Liver (tissue), 9 donors: ENCODE measurements around the gene EPB42. TPM values are rescaled to one million over a fixed set of nuclear protein-coding genes. Genes with fewer than 3 reads are reported as not detected.

ENCODE experiments used
- DNase-seq: peaks from one replicate; pipeline ENCODE4 v3.0.0-alpha.2; 2017; ENCODE audit warnings: low spot score
- H3K27ac ChIP-seq, 2 donors: one replicate each; pipeline ENCODE4 v1.7.0; 2013; ENCODE audit warnings: inconsistent platforms in 2 of 2, low read length in 2 of 2, control low read depth in 1 of 2, low read depth in 1 of 2, mild to moderate bottlenecking in 1 of 2
- H3K27me3 ChIP-seq, 4 donors: one replicate each; pipeline versions ENCODE4 v1.6.1 to v1.7.0; 2013; ENCODE audit warnings: low read length in 3 of 4, inconsistent platforms in 1 of 4, mild to moderate bottlenecking in 1 of 4, moderate library complexity in 1 of 4; ENCODE audit not compliant: control insufficient read depth in 4 of 4, insufficient read depth in 4 of 4
- H3K36me3 ChIP-seq, 4 donors: one replicate each; pipeline versions ENCODE4 v1.6.1 to v1.7.0; 2013; ENCODE audit warnings: low read length in 3 of 4, mild to moderate bottlenecking in 3 of 4, low read depth in 1 of 4, moderate library complexity in 1 of 4; ENCODE audit not compliant: control insufficient read depth in 4 of 4, insufficient read depth in 3 of 4
- H3K4me1 ChIP-seq, 4 donors: one replicate each; pipeline versions ENCODE4 v1.6.1 to v1.7.0; 2013; ENCODE audit warnings: low read length in 3 of 4, mild to moderate bottlenecking in 3 of 4, moderate library complexity in 1 of 4; ENCODE audit not compliant: control insufficient read depth in 4 of 4, insufficient read depth in 4 of 4
- H3K4me3 ChIP-seq, 3 donors: one replicate each; pipeline versions ENCODE4 v1.6.1 to v1.7.0; 2013; ENCODE audit warnings: low read length in 3 of 3, control low read depth in 1 of 3, low read depth in 1 of 3, mild to moderate bottlenecking in 1 of 3
- H3K9ac ChIP-seq, 2 donors: one replicate each; pipeline ENCODE4 v1.7.0; 2013; ENCODE audit warnings: low read length in 2 of 2, mild to moderate bottlenecking in 2 of 2, moderate library complexity in 2 of 2, control low read depth in 1 of 2, low read depth in 1 of 2
- H3K9me3 ChIP-seq, 4 donors: one replicate each; pipeline versions ENCODE4 v1.6.1 to v1.7.0; 2013; ENCODE audit warnings: low read length in 3 of 4; ENCODE audit not compliant: control insufficient read depth in 4 of 4
- ATF3 ChIP-seq: IDR thresholded peaks from 2 replicates; pipeline ENCODE4 v1.6.1; 2016; ENCODE audit warnings: antibody characterized with exemption
- CTCF ChIP-seq: fragments of 150-350 bp; IDR thresholded peaks from 2 replicates; pipeline ENCODE4 v1.5.1; 2017; ENCODE audit warnings: improper control_type of control experiment, low read depth, low read length; ENCODE audit not compliant: missing input control
- EGR1 ChIP-seq, 2 donors: IDR thresholded peaks; 2 replicates each; pipeline ENCODE4 v1.6.1; 2016 to 2018; ENCODE audit warnings: antibody characterized with exemption in 2 of 2, low read depth in 2 of 2
- FOXA2 ChIP-seq: IDR thresholded peaks from 2 replicates; pipeline ENCODE4 v1.6.1; 2016; ENCODE audit warnings: antibody characterized with exemption
- GABPA ChIP-seq, 2 donors: IDR thresholded peaks in 1 of 2; conservative IDR thresholded peaks in 1 of 2; 2 replicates each; pipeline ENCODE4 v1.6.1; 2016; ENCODE audit warnings: antibody characterized with exemption in 2 of 2, mild to moderate bottlenecking in 1 of 2, moderate library complexity in 1 of 2
- HNF4A ChIP-seq, 2 donors: conservative IDR thresholded peaks; 2 replicates each; pipeline ENCODE4 v1.6.1; 2016; ENCODE audit warnings: antibody characterized with exemption in 2 of 2, mild to moderate bottlenecking in 2 of 2
- MAX ChIP-seq: IDR thresholded peaks from 2 replicates; pipeline ENCODE4 v1.6.1; 2016; ENCODE audit warnings: antibody characterized with exemption
- RXRA ChIP-seq, 2 donors: IDR thresholded peaks; 2 replicates each; pipeline ENCODE4 v1.6.1; 2017 to 2018; ENCODE audit warnings: antibody characterized with exemption in 2 of 2, mild to moderate bottlenecking in 1 of 2
- SP1 ChIP-seq: IDR thresholded peaks from 2 replicates; pipeline ENCODE4 v1.6.1; 2018; ENCODE audit warnings: antibody characterized with exemption, mild to moderate bottlenecking
- TAF1 ChIP-seq: conservative IDR thresholded peaks from 2 replicates; pipeline ENCODE4 v1.6.1; 2016; ENCODE audit warnings: antibody characterized with exemption, mild to moderate bottlenecking
- YY1 ChIP-seq: IDR thresholded peaks from 2 replicates; pipeline ENCODE4 v1.6.1; 2016; ENCODE audit warnings: antibody characterized with exemption, mild to moderate bottlenecking
- ZBTB33 ChIP-seq: IDR thresholded peaks from 2 replicates; pipeline ENCODE4 v1.6.1; 2016; ENCODE audit warnings: antibody characterized with exemption
- WGBS: extraction: QIAGEN DNeasy Blood & Tissue Kit; methylation state at CpG from one replicate; pipeline ENCODE4 v1.1.7; 2013; 5-methylcytosine and 5-hydroxymethylcytosine counted together
- polyA plus RNA-seq, 2 donors: library from polyadenylated mRNA; stranded (reverse) in 1 of 2; unstranded in 1 of 2; fragments of 200-250 nt in 1 of 2; fragments of >200 nt in 1 of 2; fragmentation: Nextera tagmentation in 1 of 2; extraction: Ambion mirVana in 1 of 2; gene quantifications; one replicate each; pipeline versions ENCODE4 v1.2.1 to v1.2.3, GENCODE V29; 2013 to 2015
- total RNA-seq, 2 donors: library from RNA; depleted of rRNA; stranded (reverse); fragments of >200 nt; gene quantifications; one replicate each; pipeline ENCODE4 v1.2.3, GENCODE V29; 2014
- donor health status: healthy.
- donor health status: healthy.
- donor health status: healthy.
- donor health status: healthy.
- donor health status: healthy.

Gene EPB42
- total and polyA plus RNA-seq, 4 donors, result 0.02 to 247 TPM; not detected in 2

- TF ChIP-seq ZBTB33 (no peak), HNF4A (conservative IDR thresholded peaks at IDR 0.05) (no peak), RXRA (IDR thresholded peaks at IDR 0.05) (no peak), GABPA (IDR thresholded peaks at IDR 0.05 in 1 of 2, conservative IDR thresholded peaks at IDR 0.05 in 1 of 2) (no peak), EGR1 (IDR thresholded peaks at IDR 0.05; ENCODE audit: low read depth in 2 of 2) (no peak), TAF1 (no peak)
Measured at GRCh38 chr15:43270113-43270665, 49.4 kb upstream of the EPB42 start (continued).

- no peaks in the 10 kb centered on the region for H3K4me1 ChIP-seq
- H3K27me3 ChIP-seq, result no peaks in the 10 kb centered on the region
- H3K4me3 ChIP-seq, result no peak overlapping the region
- TF ChIP-seq ATF3, result no peak
- WGBS, result 53% methylated on average over 11 of the region's 11 CpGs
- no peaks in the 10 kb centered on the region for H3K36me3 ChIP-seq
- no peaks in the 10 kb centered on the region for H3K9me3 ChIP-seq
- H3K9ac ChIP-seq, result no peak overlapping the region
- DNase-seq, result peak; percentile 61
- H3K27ac ChIP-seq, result no peak overlapping the region
Measured at GRCh38 chr15:43268111-43269105, 47.6 kb upstream of the EPB42 start.

- no peak for TF ChIP-seq SP1
- no peak overlapping the region for H3K4me3 ChIP-seq
- H3K27me3 ChIP-seq, result no peaks in the 10 kb centered on the region
- no peak overlapping the region for H3K27ac ChIP-seq
- H3K36me3 ChIP-seq, result no peaks in the 10 kb centered on the region
- DNase-seq, result no peak
- WGBS, result 89% methylated on average over 2 of the region's 2 CpGs
- no peaks in the 10 kb centered on the region for H3K4me1 ChIP-seq
- H3K9me3 ChIP-seq, result no peaks in the 10 kb centered on the region
- no peak overlapping the region for H3K9ac ChIP-seq
Measured at GRCh38 chr15:43267439-43267838, 46.6 kb upstream of the EPB42 start.

- WGBS, result 70% methylated on average over 8 of the region's 8 CpGs
- TF ChIP-seq ATF3 (no peak), YY1 (no peak), MAX (no peak), RXRA (IDR thresholded peaks at IDR 0.05) (no peak), FOXA2 (no peak), CTCF (no peak)
- H3K9me3 ChIP-seq, result no peaks in the 10 kb centered on the region
- H3K4me3 ChIP-seq, result no peak within 1 kb of the TSS
- DNase-seq, result no peak
- no peaks in the 10 kb centered on the region for H3K27me3 ChIP-seq
- no peaks in the 10 kb centered on the region for H3K36me3 ChIP-seq
- H3K27ac ChIP-seq, result no peak within 1 kb of the TSS
- H3K4me1 ChIP-seq, result no peaks in the 10 kb centered on the region
- no peak within 1 kb of the TSS for H3K9ac ChIP-seq
Measured at GRCh38 chr15:43266834-43267233, 46.0 kb upstream of the EPB42 start, which contains the start of gene TGM5. Gene TGM5, minus strand, starts transcription at chr15:43266928. Its CDS starts 79 bp downstream, at chr15:43266849.
